Measurements from ENCODE around the gene RTN4R.

GRCh38 chr22:20304646-20305045 lies 36.5 kb upstream of the RTN4R start:
- TF ChIP-seq, protein P1, sequence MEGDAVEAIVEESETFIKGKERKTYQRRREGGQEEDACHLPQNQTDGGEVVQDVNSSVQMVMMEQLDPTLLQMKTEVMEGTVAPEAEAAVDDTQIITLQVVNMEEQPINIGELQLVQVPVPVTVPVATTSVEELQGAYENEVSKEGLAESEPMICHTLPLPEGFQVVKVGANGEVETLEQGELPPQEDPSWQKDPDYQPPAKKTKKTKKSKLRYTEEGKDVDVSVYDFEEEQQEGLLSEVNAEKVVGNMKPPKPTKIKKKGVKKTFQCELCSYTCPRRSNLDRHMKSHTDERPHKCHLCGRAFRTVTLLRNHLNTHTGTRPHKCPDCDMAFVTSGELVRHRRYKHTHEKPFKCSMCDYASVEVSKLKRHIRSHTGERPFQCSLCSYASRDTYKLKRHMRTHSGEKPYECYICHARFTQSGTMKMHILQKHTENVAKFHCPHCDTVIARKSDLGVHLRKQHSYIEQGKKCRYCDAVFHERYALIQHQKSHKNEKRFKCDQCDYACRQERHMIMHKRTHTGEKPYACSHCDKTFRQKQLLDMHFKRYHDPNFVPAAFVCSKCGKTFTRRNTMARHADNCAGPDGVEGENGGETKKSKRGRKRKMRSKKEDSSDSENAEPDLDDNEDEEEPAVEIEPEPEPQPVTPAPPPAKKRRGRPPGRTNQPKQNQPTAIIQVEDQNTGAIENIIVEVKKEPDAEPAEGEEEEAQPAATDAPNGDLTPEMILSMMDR (conservative IDR thresholded peaks at IDR 0.05; ENCODE audit: low read depth, low read length), result no peak
- no peak for TF ChIP-seq EZH2 (IDR thresholded peaks at IDR 0.05; ENCODE audit: borderline replicate concordance, low read depth, low read length, poor library complexity, severe bottlenecking)

Measured in A673 (cell line).